AG04450 (cell line): ENCODE data around the gene MFAP2. TPM values are rescaled to one million over a fixed set of nuclear protein-coding genes. Genes with fewer than 3 reads are reported as not detected.

Experiments used
- CTCF ChIA-PET: fragments of 300-600, 350-600 bp; formaldehyde crosslinking; extraction: SDS; loops from one replicate; lab custom pipeline; 2022; ENCODE audit warnings: antibody characterized with exemption, inconsistent platforms; lab: Charles Lee
- POLR2A ChIA-PET: fragments of 350-600 bp; formaldehyde crosslinking; extraction: SDS; loops from one replicate; lab custom pipeline; 2021; ENCODE audit warnings: antibody characterized with exemption, inconsistent platforms; lab: Yijun Ruan, JAX
- DNase-seq: peaks from one replicate; pipeline ENCODE4 v3.0.0-alpha.2; 2011; ENCODE audit warnings: low read depth, low spot score
- H3K27ac ChIP-seq: one replicate; pipeline ENCODE4 v1.5.1; 2012; ENCODE audit warnings: low read depth, low read length, control low read depth
- H3K27me3 ChIP-seq: one replicate; pipeline ENCODE4 v1.6.0; 2012; ENCODE audit warnings: low read length; ENCODE audit not compliant: control insufficient read depth, insufficient read depth
- H3K4me3 ChIP-seq: 2 replicates; pipeline ENCODE4 v1.5.1; 2011; ENCODE audit warnings: mild to moderate bottlenecking, low read depth, low read length, control low read depth
- H3K9me3 ChIP-seq: 2 replicates; pipeline ENCODE4 v1.5.1; 2012; ENCODE audit warnings: low read length; ENCODE audit not compliant: control insufficient read depth, insufficient read depth
- polyA plus RNA-seq: library from polyadenylated mRNA; depleted of rRNA; stranded (reverse); fragments of >200 nt; gene quantifications from 2 replicates; pipeline ENCODE4 v1.2.3, GENCODE V29; 2011
- TF ChIP-seq, protein P1 (sequence below): IDR thresholded peaks from 2 replicates; pipeline ENCODE4 v1.5.1; 2011; ENCODE audit warnings: low read depth, low read length, control low read depth, inconsistent platforms

MFAP2 gene
- polyA plus RNA-seq, 1 experiment = 30.9 TPM

- POLR2A ChIA-PET = interaction anchor here (0.6 kb wide), 1 partner anchor 95 kb away, joined by 3 read pairs; no protein-coding TSS in a partner anchor
- TF ChIP-seq, protein P1, sequence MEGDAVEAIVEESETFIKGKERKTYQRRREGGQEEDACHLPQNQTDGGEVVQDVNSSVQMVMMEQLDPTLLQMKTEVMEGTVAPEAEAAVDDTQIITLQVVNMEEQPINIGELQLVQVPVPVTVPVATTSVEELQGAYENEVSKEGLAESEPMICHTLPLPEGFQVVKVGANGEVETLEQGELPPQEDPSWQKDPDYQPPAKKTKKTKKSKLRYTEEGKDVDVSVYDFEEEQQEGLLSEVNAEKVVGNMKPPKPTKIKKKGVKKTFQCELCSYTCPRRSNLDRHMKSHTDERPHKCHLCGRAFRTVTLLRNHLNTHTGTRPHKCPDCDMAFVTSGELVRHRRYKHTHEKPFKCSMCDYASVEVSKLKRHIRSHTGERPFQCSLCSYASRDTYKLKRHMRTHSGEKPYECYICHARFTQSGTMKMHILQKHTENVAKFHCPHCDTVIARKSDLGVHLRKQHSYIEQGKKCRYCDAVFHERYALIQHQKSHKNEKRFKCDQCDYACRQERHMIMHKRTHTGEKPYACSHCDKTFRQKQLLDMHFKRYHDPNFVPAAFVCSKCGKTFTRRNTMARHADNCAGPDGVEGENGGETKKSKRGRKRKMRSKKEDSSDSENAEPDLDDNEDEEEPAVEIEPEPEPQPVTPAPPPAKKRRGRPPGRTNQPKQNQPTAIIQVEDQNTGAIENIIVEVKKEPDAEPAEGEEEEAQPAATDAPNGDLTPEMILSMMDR = no peak
- CTCF ChIA-PET = interaction anchor here (0.6 to 2.1 kb wide), 2 partner anchors 38 to 485 kb away, joined by 3 to 6 read pairs; no protein-coding TSS in a partner anchor
- no peak overlapping the region for H3K4me3 ChIP-seq
- H3K27ac ChIP-seq = no peak overlapping the region
- H3K9me3 ChIP-seq = no peaks in the 10 kb centered on the region
- H3K27me3 ChIP-seq = no peaks in the 10 kb centered on the region
- DNase-seq = no peak
These were observed 18.2 kb upstream of the MFAP2 start for GRCh38 chr1:16998589-16998988.

DNA sequence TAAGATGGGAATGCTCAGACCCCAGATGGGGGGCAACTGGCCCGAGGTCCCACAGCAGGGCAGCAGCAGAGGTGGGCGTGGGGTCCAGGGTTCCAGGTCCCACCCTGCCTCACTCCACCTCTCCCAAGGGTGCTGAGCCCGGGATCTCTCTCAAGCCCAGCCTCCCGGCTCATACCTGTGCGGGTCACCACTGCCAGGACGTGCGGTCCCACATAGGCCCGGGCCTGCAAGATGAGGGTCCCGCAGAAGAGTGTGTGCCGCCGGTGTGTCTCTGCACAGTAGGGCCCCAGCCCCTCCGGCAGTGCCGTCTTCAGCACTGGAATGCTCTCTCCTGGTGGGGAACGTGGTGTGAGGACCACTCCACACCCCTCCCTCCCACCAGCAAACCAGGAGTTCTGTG is 16.4 kb upstream of the MFAP2 start:
- no peak for DNase-seq
- CTCF ChIA-PET = no interaction called here
- TF ChIP-seq, protein P1 = no peak
- no peaks in the 10 kb centered on the region for H3K27me3 ChIP-seq
- H3K4me3 ChIP-seq = no peak overlapping the region
- no peaks in the 10 kb centered on the region for H3K9me3 ChIP-seq
- H3K27ac ChIP-seq = no peak overlapping the region
- POLR2A ChIA-PET = interaction anchor here (0.9 kb wide), 1 partner anchor 15 kb away, joined by 3 read pairs; no protein-coding TSS in a partner anchor

- TF ChIP-seq, protein P1 = no peak
- Histone ChIP-seq H3K9me3 (no peaks in the 10 kb centered on the region; the same call in 1 of the 2 replicates), H3K4me3 (no peak overlapping the region), H3K27ac (no peak overlapping the region), H3K27me3 (no peaks in the 10 kb centered on the region)
- ChIA-PET POLR2A (no interaction called here), CTCF (no interaction called here)
- DNase-seq = no peak
These were observed 13.2 kb upstream of the MFAP2 start for GRCh38 chr1:16993521-16994038.

- Histone ChIP-seq H3K27ac (no peak overlapping the region), H3K4me3 (no peak overlapping the region), H3K9me3 (no peaks in the 10 kb centered on the region; the same call in 1 of the 2 replicates), H3K27me3 (no peaks in the 10 kb centered on the region)
- TF ChIP-seq, protein P1 = no peak
- ChIA-PET CTCF (no interaction called here), POLR2A (no interaction called here)
- no peak for DNase-seq
These were observed 12.3 kb upstream of the MFAP2 start for GRCh38 chr1:16992675-16993074.

GRCh38 chr1:16992102-16992501 is 11.7 kb upstream of the MFAP2 start:
- POLR2A ChIA-PET = no interaction called here
- no peak overlapping the region for H3K4me3 ChIP-seq
- CTCF ChIA-PET = interaction anchor here (0.5 kb wide), 1 partner anchor 59 kb away, joined by 3 read pairs; no protein-coding TSS in a partner anchor
- no peaks in the 10 kb centered on the region for H3K27me3 ChIP-seq
- DNase-seq = no peak
- TF ChIP-seq, protein P1 = no peak
- H3K9me3 ChIP-seq = no peaks in the 10 kb centered on the region; the same call in 1 of the 2 replicates
- H3K27ac ChIP-seq = no peak overlapping the region
